Activated CD4-positive, alpha-beta T cell treated with anti-CD3 and anti-CD28 coated beads, Interleukin-2, amount 50 U/mL, for 16 hours (primary cell): ENCODE data around the gene PRG2.
A peak's percentile ranks its signal among the peaks of the same experiment; 100 is the strongest.
"Not testable (repeated sequence)": the region's sequence is repeated elsewhere in the genome, so short reads cannot be mapped to it uniquely, and the experiment has no call there.

Experiments
- DNase-seq: peaks from one replicate; pipeline ENCODE4 v3.0.0-alpha.2; 2020

Gene PRG2

DNA sequence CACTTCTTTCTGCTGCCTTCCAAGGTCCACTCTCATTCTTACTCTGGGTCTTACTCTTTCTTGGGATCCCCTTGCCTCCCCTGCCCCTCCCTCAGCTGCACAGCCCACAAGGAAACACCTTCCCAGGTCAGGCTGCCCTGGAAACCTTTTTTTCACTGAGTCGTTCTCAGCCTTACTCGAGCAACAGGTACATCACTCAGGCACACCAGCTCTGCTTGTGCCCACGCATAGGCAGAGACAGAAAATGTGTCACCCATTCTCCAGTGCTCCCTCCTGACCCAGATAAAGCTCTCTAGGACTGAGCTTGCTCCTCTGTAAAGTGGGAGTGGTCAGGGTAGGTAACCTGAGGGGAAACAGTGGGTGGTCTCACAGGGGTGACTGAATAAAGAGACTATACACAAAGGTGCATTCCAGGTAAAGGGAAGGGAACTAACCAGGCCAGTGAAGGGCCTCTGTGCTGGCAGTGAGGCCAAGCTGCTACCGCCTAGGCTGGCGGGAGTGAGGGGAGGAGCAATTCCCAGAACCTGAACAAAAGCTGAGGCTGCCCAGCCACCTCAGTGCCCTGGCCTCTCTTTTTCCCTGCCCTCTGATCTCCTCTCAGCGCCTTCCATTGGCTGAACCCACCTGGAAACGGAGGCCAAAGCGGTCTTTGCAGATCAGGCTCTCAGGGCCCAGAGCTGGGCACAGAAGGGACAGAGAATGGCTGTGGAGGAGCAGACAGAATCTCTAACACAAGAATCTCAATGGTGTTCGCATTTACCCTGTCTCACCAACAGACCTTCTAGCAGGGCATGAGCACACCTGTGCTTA lies 25.4 kb downstream of the PRG2 start:
- DNase-seq: no peak

DNA sequence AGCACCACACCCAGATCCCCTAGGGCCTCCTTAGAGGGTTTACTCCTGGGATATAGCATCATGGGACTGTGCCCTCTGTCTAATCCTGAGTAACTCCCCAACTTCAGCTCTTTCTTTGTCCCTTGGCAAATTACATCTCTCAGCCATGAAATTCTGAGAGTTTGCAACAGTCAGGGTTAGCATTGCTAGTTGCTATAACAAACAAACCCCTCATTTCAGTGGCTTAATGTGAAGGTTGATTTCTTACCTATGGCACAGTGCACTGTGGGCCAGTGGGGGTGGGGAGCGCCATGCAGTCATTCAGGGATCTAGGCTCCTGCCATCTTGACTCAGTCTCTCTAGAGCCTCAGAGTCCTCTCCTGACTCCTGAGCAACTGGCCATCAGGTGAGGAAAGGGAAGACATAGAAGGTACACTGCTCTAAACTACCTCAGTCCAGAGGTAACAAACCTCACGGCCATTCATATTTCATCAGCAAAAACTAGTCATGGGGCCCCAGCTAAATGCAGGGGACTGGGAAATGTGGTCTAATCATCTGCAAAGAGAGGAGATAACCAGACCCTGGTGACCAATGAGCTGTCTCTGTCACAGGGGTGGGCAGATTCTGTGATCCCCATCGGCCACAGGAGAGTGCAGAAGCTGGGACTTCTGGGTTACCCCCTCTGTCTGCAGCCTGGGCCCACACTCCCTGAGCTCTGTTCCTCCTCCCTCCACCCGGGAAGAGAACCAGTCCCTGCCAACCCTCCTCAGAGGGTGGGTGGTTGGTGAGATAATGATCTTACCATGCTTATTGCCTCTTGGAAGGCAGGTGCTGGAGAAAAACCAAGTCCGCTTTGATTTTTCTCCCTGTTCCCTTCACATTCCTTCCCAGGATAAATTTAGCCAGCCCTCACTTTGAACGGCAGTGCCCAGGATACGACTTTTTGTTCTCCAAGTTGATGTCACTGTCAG lies 27.0 kb downstream of the PRG2 start:
- no peak for DNase-seq

DNA sequence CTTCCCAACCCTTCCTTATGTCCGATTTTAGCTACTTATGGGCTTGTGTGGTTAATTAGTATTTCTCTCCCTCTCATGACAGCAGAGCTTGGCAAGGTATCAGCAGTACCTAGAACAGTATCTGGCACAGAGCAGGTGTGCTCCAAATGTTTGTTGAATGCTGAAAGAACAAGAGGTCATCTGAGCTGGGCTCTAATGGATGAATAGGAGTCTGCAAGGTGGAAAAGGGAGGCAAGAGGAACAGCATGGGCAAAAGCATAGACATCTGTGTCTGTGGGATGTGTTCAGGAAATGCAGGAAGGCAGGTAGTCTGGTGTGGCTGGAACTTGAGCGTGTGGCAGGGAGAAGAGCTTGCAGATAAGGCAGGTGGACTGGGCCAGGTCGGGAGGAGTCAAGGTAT lies 28.5 kb downstream of the PRG2 start:
- no peak for DNase-seq

DNA sequence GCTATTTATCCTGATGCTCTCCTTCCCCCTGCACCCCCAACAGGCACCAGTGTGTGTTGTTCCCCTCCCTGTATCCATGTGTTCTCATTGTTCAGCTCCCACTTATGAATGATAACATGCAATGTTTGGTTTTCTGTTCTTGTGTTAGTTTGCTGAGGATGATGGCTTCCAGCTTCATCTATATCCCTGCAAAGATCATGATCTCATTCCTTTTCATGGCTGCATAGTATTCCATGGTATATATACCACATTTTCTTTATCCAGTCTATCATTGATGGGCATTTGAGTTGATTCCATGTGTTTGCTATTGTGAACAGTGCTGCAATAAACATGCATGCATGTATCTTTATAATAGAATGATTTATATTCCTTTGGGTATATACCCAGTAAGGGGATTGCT lies 29.0 kb downstream of the PRG2 start:
- not testable (repeated sequence) for DNase-seq

DNA sequence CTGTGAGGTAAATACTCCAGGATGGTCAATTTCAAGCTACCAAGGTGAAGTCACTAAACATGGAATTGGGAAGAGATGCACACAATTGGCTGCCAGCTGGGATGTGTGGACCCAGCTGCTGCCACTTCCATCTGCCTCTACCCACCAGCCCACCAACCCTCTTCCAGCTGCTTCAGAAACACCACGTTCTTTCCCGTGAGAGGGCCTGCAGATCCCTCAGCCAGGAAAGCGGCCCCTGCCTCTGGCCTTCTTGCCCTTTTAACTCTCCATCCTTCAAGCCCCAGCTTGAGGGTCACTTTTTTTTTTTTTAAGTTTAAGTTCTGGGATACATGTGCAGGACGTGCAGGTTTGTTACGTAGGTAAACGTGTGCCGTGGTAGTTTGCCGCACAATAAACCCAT lies 29.5 kb downstream of the PRG2 start:
- DNase-seq: no peak

DNA sequence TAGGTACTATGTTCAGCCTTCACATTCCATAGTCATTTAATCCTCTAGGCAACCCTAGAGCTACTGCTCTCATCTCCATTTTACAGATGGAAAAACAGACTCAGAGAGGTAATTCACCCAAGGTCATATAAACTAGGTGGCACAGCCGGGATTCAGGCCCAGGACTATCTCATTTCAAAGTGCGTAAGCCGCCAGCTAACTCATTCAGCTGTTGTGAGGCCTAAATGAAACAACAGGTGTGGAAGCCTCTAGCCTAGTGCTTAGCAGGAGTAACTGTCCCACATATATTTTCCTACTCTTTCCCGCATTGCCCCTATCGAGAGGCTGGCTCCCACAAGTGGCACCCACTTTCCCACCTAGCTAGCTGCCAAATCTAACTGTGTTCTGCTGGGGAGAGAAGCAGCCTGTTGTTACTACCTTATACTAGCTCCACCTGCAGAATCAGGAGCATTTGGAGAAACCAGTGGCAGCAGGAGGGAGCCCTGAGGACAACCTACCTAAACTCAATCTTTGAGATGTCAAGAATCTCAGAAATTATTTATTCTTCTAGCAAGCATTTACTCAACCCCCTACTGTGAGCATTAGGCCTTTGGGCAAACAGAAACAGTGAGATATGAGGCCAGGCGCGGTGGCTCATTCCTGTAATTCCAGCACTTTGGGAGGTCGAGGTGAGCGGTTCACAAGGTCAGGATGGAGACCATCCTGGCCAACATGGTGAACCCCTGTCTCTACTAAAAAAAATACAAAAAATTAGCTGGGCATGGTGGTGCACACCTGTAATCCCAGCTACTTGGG lies 30.4 kb downstream of the PRG2 start:
- DNase-seq: no peak

DNA sequence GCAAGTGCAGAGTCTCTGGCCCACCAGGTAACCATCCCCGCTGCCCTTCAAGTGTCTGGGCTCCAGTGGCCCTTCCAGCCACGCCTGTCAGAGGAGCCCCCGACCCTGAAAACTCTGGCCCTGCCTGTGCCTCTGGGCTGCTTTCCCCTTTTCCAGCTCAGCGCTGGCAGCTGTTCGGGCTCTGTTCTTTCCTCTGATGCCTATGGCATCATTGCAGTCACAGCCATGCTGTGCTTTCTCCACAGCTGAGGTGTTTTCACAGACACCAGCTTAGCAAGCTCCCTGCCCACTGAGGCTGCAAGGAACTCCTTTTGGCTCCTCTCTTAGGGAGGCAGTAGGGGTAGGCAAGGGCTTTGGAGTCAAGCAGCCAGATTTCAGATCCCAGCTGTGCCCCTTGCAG lies 31.1 kb downstream of the PRG2 start:
- no peak for DNase-seq

DNA sequence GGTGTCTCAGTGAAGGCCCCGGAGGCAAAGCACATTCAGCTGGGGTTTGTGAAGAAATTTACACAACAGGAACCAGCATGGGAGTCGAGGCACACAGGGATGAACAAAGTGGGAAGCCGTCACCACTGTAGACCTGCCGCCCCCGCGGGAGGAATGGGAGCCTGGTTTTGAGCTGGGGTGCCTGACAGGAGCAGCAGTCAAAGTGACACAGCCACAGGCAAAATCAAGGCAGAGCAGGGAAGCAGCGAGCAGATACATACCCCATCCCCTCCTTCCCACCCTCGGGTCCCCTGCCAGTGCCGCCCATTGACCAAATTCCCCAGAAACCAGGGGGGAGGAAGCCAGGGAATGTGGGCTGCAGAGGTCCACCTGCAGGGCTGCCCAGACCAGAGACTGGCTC lies 31.5 kb downstream of the PRG2 start:
- no peak for DNase-seq

DNA sequence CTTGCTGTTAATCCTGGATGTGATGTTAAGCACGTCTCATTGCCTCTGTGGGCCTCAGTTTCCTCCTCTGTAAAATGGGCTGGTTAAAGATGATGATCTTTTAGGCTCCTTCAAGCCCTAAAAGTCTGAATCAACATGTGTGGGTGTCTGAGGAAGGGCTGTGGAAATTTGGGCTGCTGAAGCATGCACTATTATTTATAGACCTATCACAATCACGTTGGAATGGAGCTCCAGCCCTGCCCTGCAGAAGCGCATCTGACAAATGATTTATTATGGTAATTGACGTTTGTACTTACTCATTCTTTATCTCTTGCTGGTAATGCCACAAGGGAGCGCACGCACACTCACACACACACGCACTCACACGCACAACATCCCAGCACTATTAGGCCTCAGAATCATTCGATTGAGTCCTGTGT lies 31.9 kb downstream of the PRG2 start:
- no peak for DNase-seq

DNA sequence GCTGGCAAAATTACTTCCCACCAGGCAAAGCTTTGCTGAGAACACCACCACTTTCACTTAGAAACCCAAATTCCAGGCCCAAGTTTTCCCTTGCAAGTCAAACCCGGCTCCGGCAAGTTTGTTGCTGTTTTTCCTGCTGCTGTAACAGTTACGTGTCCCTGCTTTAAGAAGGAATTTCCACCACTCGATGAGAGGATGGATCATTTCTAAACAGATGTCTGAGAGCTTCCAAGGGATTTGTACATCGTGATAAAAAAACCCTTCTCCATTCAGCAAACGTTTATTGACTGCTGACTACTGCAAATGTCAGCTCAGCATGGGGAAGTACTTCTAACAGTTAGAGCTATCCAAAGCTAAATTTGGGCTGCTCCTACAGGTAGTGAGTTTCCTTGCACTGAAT lies 32.6 kb downstream of the PRG2 start:
- DNase-seq: no peak

DNA sequence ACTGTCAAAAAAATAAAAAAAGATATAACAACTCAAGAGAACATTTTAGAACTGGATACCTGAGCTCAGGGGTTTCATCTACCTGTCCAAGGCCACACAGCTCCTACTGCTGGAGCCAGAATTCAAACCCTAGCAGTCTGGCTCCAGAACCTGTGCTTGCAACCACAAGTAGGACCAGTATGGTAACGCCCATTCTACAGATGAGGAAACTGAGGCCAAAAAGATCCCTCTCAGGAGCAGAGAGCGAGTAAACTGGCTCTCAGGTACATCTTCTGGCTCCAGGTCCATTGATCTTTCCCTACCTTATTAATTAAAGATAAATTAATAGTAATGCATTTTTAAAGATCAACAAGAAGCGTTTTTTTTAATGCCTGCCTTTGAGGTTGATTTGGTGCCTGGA lies 33.1 kb downstream of the PRG2 start:
- DNase-seq: no peak

DNA sequence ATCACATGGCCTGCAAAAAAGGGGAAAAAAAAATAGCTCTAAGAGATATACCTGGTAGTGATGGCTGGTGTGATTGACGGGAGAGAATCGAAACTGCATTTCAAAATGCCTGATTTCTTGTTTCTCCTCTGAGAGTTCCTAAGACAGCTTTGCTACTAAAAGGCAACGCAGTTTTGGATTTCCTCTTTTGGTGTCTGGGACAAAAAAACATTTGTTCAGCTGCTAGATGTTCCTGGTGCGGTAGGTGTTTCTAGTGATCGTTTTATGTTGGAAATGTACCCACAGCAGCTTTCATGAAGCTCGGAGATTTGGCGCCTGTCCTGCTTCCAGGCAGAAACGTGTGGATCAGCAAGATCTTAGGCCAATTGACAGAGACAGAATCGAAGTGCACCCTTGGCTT lies 34.2 kb downstream of the PRG2 start:
- DNase-seq: no peak

DNA sequence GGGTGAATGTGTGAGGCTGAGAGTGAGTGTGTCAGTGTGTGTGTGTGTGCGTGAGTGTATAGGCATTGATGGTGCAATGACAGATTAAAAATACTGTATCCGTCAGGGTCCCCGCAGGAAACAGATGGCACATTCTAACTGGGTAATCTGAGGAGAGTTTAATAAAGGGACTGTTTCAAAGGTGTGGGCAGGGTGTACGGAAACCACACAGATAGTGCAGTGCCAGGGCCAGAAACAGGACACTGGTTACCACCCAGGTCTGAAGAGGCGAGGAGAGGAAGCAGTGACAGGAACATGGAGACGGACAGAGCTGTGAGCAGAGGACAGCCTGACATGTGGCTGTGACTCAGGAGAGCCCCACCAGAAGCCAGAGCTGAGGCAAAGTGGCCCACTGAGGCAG lies 35.8 kb downstream of the PRG2 start:
- DNase-seq: no peak

DNA sequence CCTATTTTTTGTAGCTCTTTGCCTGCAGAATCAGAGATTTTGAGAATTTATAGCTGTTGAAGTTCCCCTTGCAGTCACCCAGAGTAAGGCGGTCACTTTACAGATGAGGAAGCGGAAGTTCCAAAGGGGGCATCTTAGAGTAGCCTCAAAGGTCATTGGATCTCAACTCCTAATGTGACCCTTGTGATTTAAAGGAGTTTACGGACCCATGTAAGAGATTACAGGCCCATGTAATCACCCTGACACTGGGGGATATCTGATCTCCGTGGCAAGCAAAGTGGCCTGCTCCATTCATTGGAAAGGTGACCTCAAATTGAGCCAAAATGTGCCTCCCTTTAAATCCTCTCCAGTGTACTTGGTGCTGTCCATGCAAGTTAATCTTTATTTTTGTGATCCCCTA lies 36.6 kb downstream of the PRG2 start:
- DNase-seq: no peak

DNA sequence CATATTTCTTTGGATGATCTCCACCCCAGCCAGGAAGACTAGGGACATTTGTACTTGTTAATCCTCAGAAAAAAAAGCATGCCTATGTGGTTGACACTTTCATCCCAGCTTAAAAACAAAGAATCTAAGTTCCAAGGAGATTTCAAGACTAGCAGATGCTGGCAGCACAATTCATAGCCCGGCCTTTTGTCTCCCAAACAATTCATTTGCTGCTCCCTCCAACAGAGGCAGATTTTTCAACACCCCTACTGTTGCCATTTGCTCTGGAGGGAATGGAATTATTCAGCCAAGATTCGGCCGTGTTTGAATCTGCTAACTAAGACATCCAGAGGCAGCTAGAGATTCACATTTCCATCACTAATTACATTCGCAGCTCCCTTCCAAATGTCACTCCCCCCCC lies 37.0 kb downstream of the PRG2 start:
- no peak for DNase-seq

DNA sequence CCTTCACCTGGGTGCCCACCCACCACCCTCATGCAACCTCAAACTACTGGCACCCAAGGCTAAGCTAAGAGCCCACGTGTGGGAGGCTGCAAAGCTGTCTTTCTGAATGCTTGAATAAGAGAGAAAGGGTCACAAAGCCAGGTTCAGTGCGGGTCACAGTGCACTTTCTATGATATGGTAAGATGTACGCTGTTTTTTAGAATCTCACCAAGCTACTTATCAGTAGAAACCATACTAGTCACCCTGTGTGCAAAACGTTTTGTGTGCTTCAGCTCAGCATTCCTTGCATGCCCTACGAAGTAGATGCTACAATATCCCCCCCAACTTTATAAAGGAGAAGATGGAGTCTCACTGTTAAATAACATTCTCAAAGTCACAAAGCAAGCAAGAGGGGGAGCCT lies 37.4 kb downstream of the PRG2 start:
- no peak for DNase-seq

DNA sequence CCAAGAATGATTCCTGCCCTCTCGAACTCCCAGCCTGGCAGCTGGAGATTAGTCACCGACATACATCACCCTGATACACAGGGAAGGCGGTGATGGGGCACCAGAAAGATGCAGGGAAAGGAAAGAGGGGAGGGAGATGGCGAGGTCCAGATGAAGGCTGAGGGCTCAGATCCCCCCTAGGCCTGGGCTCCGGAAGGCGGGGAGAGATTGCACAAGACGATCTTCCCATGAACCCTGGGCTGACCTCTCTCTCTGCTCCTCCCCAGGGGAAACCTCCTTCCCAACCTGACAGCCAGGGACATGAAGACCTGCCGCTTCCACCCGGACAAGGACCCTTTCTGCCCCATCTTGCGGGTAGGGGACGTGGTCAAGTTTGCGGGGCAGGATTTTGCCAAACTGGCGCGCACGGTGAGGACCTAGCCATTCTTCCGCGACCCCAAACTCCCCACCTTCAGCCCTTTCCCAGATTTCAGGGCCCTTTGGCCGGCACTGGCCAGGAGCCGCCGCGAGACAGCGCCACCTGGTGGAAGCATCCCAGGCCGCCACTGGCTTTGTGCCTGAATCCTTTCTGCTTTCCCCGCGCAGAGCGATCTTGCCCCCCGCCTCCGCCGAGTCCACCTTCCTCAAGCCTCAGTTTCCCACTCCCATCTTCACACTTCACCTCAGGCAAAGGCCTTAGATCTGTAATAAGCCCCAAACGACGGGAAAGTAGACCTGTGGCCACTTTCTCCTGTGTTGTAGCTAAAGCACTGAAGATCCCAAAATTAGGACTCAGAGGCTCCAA lies 40.8 kb downstream of the PRG2 start:
- peak; percentile 49 for DNase-seq

DNA sequence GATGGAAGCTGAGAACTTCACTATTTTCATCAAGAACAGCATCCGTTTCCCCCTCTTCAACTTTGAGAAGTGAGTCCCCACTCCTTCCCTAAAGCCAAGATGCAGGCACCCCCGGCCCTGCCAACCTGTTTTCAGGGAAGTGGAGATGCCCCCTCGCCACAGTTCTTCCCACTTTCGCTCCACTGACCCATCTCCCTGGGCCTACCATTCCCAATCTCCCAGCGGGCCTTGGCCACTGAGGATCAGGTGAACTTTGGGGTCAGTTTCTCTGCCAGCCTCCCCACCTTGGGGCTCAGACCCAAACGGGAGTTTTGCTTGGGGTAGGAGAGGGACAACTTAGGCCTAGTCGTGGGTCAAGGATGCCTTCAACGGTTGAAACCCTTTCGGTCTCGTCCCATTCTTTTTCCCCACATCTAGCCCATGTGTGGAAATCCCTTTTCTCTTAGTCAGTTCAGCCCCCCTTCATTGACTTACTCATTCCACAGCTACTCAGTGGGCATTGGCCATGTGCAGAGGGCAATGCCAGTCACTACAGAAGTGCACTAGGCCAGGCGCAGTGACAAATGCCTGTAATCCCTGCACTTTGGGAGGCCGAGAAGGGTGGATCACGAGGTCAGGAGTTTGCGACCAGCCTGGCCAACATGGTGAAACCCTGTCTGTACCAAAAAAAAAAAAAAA lies 41.7 kb downstream of the PRG2 start:
- no peak for DNase-seq

DNA sequence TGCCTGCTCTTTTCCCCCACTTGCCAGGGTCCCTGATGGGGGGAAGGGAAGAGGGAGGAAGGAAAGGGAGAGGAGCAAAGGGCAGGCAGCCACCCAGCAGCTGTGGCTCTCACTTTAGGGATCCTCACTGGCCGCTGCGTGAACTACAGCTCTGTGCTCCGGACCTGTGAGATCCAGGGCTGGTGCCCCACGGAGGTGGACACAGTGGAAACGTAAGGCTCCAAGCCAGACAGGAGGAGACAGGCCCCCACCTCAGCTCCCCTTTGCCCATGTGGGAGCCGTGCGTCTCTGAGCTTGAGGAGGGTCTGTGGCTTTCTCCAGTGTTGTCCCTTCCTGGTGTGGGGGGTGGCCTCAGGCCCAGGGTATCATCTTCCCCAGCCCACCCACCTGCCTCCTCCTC lies 42.4 kb downstream of the PRG2 start:
- DNase-seq: no peak

DNA sequence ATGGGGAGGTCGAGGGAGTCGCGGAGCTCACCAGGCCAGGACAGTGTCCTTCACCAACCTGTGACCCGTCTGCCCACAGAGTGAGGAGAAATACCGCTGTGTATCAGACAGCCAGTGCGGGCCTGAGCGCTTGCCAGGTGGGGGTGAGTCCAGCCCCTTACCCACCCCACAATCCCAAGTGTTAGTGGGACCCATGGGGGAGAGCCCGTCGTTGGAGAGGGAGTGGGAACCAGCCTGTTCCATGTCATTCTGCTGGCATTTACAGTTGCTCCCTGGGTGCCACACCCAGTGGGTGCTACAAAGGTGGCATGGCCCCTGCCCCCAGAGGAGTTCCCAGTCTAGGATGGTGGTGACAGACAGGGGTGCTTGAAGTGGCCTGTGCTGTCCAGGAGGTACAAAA lies 43.1 kb downstream of the PRG2 start:
- DNase-seq: no peak

DNA sequence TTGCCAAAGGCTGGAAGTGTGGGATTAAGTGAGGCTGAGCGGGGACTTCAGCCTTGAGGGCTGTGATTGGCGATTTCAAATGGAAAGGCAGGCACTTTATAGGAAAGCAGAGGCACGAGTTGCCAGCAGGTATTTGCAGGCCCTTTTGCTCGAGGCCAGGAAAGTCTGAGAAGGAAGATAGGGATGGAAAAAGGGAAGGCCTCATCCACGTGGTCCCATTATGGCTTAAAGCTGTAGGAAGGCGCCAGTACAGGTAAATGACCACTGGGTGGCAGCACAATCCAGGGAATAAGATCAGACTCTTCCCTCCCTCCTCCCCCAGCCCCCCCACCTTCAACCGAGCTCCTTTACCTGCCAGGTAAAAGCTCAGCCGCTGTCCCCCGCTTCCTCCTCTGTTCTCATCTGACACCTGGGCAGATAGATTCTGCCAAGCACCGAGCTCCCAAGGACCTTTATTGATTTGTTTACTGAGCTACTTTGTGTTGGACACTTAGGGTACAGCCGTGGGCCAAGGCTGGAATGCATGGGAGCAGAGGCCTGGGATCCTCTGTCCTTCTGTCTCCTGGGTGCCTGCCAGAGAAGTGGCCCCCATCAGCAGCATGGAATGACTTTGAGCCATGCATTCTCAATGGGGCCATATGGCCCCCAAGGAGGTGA lies 44.8 kb downstream of the PRG2 start:
- peak; percentile 69 for DNase-seq
